IMR-90 (cell line): Measurements from ENCODE around the gene TFAP2A. TPM values are rescaled to one million over a fixed set of nuclear protein-coding genes. Genes with fewer than 3 reads are reported as not detected.

ENCODE experiments used
- ATAC-seq: fragments of 200-7000 bp; cut with Tn5 transposase; 2 replicates; pipeline ENCODE4 v1.9.1; 2020; ENCODE audit warnings: low read depth, mild to moderate bottlenecking, moderate library complexity
- BruUV-seq: library from RNA; stranded (reverse); fragments of 400-500 nt; replicated peaks from 2 replicates; lab custom pipeline; 2021; lab: Mats Ljungman, UMichigan
- CTCF ChIA-PET: fragments of 300-600 bp; formaldehyde crosslinking; extraction: SDS; loops from one replicate; lab custom pipeline; 2021; ENCODE audit warnings: antibody characterized with exemption; lab: Yijun Ruan, JAX
- POLR2A ChIA-PET: fragments of 300-600 bp; sonication (Branson Sonifier 250); formaldehyde crosslinking; loops from one replicate; lab custom pipeline; 2022; ENCODE audit warnings: antibody characterized with exemption; ENCODE audit not compliant: unreplicated experiment; lab: Charles Lee
- DNase-seq: peaks from one replicate; pipeline ENCODE4 v3.0.0; 2013
- H2AFZ ChIP-seq: replicated peaks from 2 replicates; pipeline ENCODE3; 2013; ENCODE audit warnings: low read length, mild to moderate bottlenecking; ENCODE audit not compliant: poor library complexity
- H2AK5ac ChIP-seq: 2 replicates; pipeline ENCODE4 v1.6.1; 2013; ENCODE audit warnings: low read depth, low read length, inconsistent platforms
- H2AK9ac ChIP-seq: replicated peaks from 2 replicates; pipeline ENCODE3; 2013; ENCODE audit warnings: mild to moderate bottlenecking, low read depth, low read length, moderate library complexity; ENCODE audit not compliant: poor library complexity
- H2BK120ac ChIP-seq: 2 replicates; pipeline ENCODE4 v1.6.1; 2013; ENCODE audit warnings: low read depth, low read length, inconsistent platforms
- H2BK15ac ChIP-seq: 3 replicates; pipeline ENCODE4 v1.6.1; 2013; ENCODE audit warnings: low read depth, low read length, inconsistent platforms
- H2BK20ac ChIP-seq: 2 replicates; pipeline ENCODE4 v1.6.1; 2013; ENCODE audit warnings: low read depth, mild to moderate bottlenecking, inconsistent platforms, low read length, moderate library complexity
- H2BK5ac ChIP-seq: 2 replicates; pipeline ENCODE4 v1.6.1; 2013; ENCODE audit warnings: mild to moderate bottlenecking, low read depth, low read length, inconsistent platforms; ENCODE audit not compliant: poor library complexity, severe bottlenecking
- H3K14ac ChIP-seq: replicated peaks from 2 replicates; pipeline ENCODE4 v1.6.1; 2013; ENCODE audit warnings: low read depth, low read length, inconsistent platforms
- H3K18ac ChIP-seq: 2 replicates; pipeline ENCODE4 v1.6.1; 2013; ENCODE audit warnings: low read depth, low read length, control low read depth
- H3K23ac ChIP-seq: 2 replicates; pipeline ENCODE4 v1.6.1; 2013; ENCODE audit warnings: low read depth, low read length, inconsistent platforms
- H3K27ac ChIP-seq: 2 replicates; pipeline ENCODE4 v1.5.1; 2013; ENCODE audit warnings: mild to moderate bottlenecking, control low read depth, low read length; ENCODE audit not compliant: insufficient read depth
- H3K27me3 ChIP-seq: 2 replicates; pipeline ENCODE4 v1.6.1; 2013; ENCODE audit warnings: low read length; ENCODE audit not compliant: control insufficient read depth, insufficient read depth
- H3K36me3 ChIP-seq: 2 replicates; pipeline ENCODE4 v1.6.1; 2013; ENCODE audit warnings: low read length, mixed read lengths; ENCODE audit not compliant: control insufficient read depth, insufficient read depth
- H3K4ac ChIP-seq: 2 replicates; pipeline ENCODE4 v1.6.1; 2013; ENCODE audit warnings: low read depth, low read length, inconsistent platforms
- H3K4me1 ChIP-seq: 2 replicates; pipeline ENCODE4 v1.6.1; 2013; ENCODE audit warnings: low read length, mixed read lengths; ENCODE audit not compliant: control insufficient read depth, insufficient read depth
- H3K4me2 ChIP-seq: 2 replicates; pipeline ENCODE4 v1.6.1; 2013; ENCODE audit warnings: low read depth, mild to moderate bottlenecking, control low read depth, low read length, moderate library complexity
- H3K4me3 ChIP-seq: 2 replicates; pipeline ENCODE4 v1.5.1; 2013; ENCODE audit warnings: low read depth, mild to moderate bottlenecking, control low read depth, low read length, moderate library complexity; ENCODE audit not compliant: insufficient read depth
- H3K56ac ChIP-seq: 2 replicates; pipeline ENCODE4 v1.6.1; 2013; ENCODE audit warnings: low read length, inconsistent platforms; ENCODE audit not compliant: insufficient read depth; ENCODE audit errors: extremely low read depth
- H3K79me1 ChIP-seq, 2 experiments: 2 replicates each; pipeline ENCODE4 v1.6.1; 2013; ENCODE audit warnings: low read length in 2 of 2, inconsistent platforms in 1 of 2, low read depth in 1 of 2
- H3K9ac ChIP-seq: 2 replicates; pipeline ENCODE4 v1.6.1; 2013; ENCODE audit warnings: low read depth, low read length, control low read depth
- H3K9me1 ChIP-seq: 2 replicates; pipeline ENCODE4 v1.6.1; 2013; ENCODE audit warnings: low read length, inconsistent platforms; ENCODE audit not compliant: insufficient read depth
- H3K9me3 ChIP-seq: 2 replicates; pipeline ENCODE4 v1.6.1; 2013; ENCODE audit warnings: low read length; ENCODE audit not compliant: control insufficient read depth, insufficient read depth
- H4K20me1 ChIP-seq: 2 replicates; pipeline ENCODE4 v1.6.1; 2013; ENCODE audit warnings: low read length, inconsistent platforms; ENCODE audit not compliant: insufficient read depth
- H4K5ac ChIP-seq: 2 replicates; pipeline ENCODE4 v1.6.1; 2013; ENCODE audit warnings: mild to moderate bottlenecking, low read depth, low read length, control low read depth
- H4K8ac ChIP-seq, 2 experiments: 2 replicates each; pipeline ENCODE4 v1.6.1; 2013; ENCODE audit warnings: low read depth in 2 of 2, low read length in 2 of 2, control low read depth in 1 of 2, inconsistent platforms in 1 of 2
- H4K91ac ChIP-seq: 2 replicates; pipeline ENCODE4 v1.6.1; 2013; ENCODE audit warnings: low read depth, low read length, inconsistent platforms; ENCODE audit not compliant: insufficient read depth
- POLR2A ChIP-seq: IDR thresholded peaks from 2 replicates; pipeline ENCODE4 v1.6.1; 2012; ENCODE audit warnings: mild to moderate bottlenecking, low read depth, low read length
- WGBS, 2 experiments: methylation state at CpG; one replicate each; pipeline versions ENCODE4 v1.1.5 to v1.1.7; 2013; ENCODE audit warnings: missing lambda C conversion rate in 2 of 2; ENCODE audit not compliant: insufficient read length in 1 of 2; ENCODE audit errors: extremely low coverage in 2 of 2; 5-methylcytosine and 5-hydroxymethylcytosine counted together
- dilution Hi-C: fragments of 300-500 bp; cut with HindIII; formaldehyde crosslinking; loops from one replicate; pipeline ENCODE4 v1.14.3; 2018; ENCODE audit warnings: low sequenced_read_pairs; ENCODE audit not compliant: unreplicated experiment
- in situ Hi-C: fragments of 300-500 bp; cut with MboI; formaldehyde crosslinking; loops from 3 replicates; pipeline ENCODE4 v1.14.3; 2019; ENCODE audit warnings: low sequenced_read_pairs, inconsistent platforms, mixed read lengths
- intact Hi-C: fragments of 100-400 bp; cut with micrococcal nuclease; formaldehyde crosslinking; loops from 2 replicates; pipeline ENCODE4 v1.10.0; 2022
- polyA plus RNA-seq, 3 experiments: library from polyadenylated mRNA; depleted of rRNA; stranded (reverse); fragments of >200 nt; gene quantifications; 2 replicates each; pipeline ENCODE4 v1.2.3, GENCODE V29; 2012; ENCODE audit warnings: low replicate concordance in 1 of 3
- total RNA-seq: library from RNA; depleted of rRNA; stranded (reverse); fragments of >200 nt; gene quantifications from 2 replicates; pipeline ENCODE4 v1.2.3, GENCODE V29; 2012
- TF ChIP-seq, protein P1 (sequence below): fragments of 150-350 bp; IDR thresholded peaks from 2 replicates; pipeline ENCODE4 v1.6.1; 2017; ENCODE audit warnings: mild to moderate bottlenecking, antibody characterized with exemption, low read length, low read depth
- TF ChIP-seq, protein P2 (sequence below): conservative IDR thresholded peaks from 2 replicates; pipeline ENCODE4 v1.5.1; 2012; ENCODE audit warnings: mild to moderate bottlenecking, low read depth, low read length, improper control_type of control experiment

Gene TFAP2A
- total and polyA plus RNA-seq, 2 of the 4 experiments (the other 2 are of a cell fraction), result 0.72 to 7.1 TPM

- TF ChIP-seq, protein P1, sequence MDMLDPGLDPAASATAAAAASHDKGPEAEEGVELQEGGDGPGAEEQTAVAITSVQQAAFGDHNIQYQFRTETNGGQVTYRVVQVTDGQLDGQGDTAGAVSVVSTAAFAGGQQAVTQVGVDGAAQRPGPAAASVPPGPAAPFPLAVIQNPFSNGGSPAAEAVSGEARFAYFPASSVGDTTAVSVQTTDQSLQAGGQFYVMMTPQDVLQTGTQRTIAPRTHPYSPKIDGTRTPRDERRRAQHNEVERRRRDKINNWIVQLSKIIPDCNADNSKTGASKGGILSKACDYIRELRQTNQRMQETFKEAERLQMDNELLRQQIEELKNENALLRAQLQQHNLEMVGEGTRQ, result no peak
Observed at GRCh38 chr6:10425176-10425974, 10.5 kb upstream of the TFAP2A start (continued).

- H3K14ac ChIP-seq, result no peak overlapping the region
- no peak overlapping the region for H3K4ac ChIP-seq
- H4K20me1 ChIP-seq, result no peaks in the 10 kb centered on the region
- WGBS, 2 experiments, result 0% methylated on average over 1 of the region's 5 CpGs; no CpG with 5 or more reads in 1 of the 2 experiments
- H3K9ac ChIP-seq, result no peak overlapping the region
- no peak overlapping the region for H3K56ac ChIP-seq
- no peak overlapping the region for H2BK20ac ChIP-seq
- H3K4me3 ChIP-seq, result no peak overlapping the region
- TF ChIP-seq POLR2A, result no peak
- TF ChIP-seq, protein P2, sequence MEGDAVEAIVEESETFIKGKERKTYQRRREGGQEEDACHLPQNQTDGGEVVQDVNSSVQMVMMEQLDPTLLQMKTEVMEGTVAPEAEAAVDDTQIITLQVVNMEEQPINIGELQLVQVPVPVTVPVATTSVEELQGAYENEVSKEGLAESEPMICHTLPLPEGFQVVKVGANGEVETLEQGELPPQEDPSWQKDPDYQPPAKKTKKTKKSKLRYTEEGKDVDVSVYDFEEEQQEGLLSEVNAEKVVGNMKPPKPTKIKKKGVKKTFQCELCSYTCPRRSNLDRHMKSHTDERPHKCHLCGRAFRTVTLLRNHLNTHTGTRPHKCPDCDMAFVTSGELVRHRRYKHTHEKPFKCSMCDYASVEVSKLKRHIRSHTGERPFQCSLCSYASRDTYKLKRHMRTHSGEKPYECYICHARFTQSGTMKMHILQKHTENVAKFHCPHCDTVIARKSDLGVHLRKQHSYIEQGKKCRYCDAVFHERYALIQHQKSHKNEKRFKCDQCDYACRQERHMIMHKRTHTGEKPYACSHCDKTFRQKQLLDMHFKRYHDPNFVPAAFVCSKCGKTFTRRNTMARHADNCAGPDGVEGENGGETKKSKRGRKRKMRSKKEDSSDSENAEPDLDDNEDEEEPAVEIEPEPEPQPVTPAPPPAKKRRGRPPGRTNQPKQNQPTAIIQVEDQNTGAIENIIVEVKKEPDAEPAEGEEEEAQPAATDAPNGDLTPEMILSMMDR, result 0 out of 2 replicates have a peak, but pooled peaks have one; percentile 10
- DNase-seq (no peak), ATAC-seq (no peak)
- H2BK5ac ChIP-seq, result no peak overlapping the region
- H2AFZ ChIP-seq, result no peak overlapping the region
- POLR2A ChIA-PET, result no interaction called here
- H2BK120ac ChIP-seq, result no peak overlapping the region
- H3K23ac ChIP-seq, result no peak overlapping the region
- no peaks in the 10 kb centered on the region for H3K79me1 ChIP-seq
- H3K36me3 ChIP-seq, result no peaks in the 10 kb centered on the region
- in situ Hi-C loops, result loop anchor here (25.0 kb wide), 2 partner anchors 887 to 1987 kb away; partner anchors contain the start of gene SLC35B3
- dilution Hi-C loops, result no loop called here
- H2AK9ac ChIP-seq, result no peak overlapping the region
- intact Hi-C loops, result no loop called here
- no peak overlapping the region for H3K4me2 ChIP-seq
- no TSS peak for BruUV-seq
- no peak overlapping the region for H3K18ac ChIP-seq
- H3K9me1 ChIP-seq, result no peaks in the 10 kb centered on the region
- H4K5ac ChIP-seq, result no peak overlapping the region
- H3K4me1 ChIP-seq, result no peaks in the 10 kb centered on the region
- H3K9me3 ChIP-seq, result no peaks in the 10 kb centered on the region
- CTCF ChIA-PET, result no interaction called here
- no peak overlapping the region for H3K27ac ChIP-seq
- H4K91ac ChIP-seq, result no peak overlapping the region
- H2BK15ac ChIP-seq, result no peak overlapping the region
- H2AK5ac ChIP-seq, result no peak overlapping the region
- peaks cover 69% of the 10 kb centered on the region for H3K27me3 ChIP-seq
- H4K8ac ChIP-seq, result no peak overlapping the region
Observed at GRCh38 chr6:10424040-10424439, 9.2 kb upstream of the TFAP2A start.
